BLaER1 treated with 17β-estradiol and CSF1 and Interleukin-3, amounts not matched to agents 10 nM and 100 nM (cell line): Measurements from ENCODE around the gene SNCG.

ENCODE experiments used
- H3K27ac ChIP-seq, 11 experiments: shearing (Covaris generic); formaldehyde crosslinking; 2 replicates each; pipeline ENCODE4 v1.8.1; 2022
- H3K27me3 ChIP-seq, 11 experiments: shearing (Covaris generic); formaldehyde crosslinking; 2 replicates each; pipeline ENCODE4 v1.8.1; 2022
- H3K36me3 ChIP-seq, 11 experiments: shearing (Covaris generic); formaldehyde crosslinking; 2 replicates each; pipeline ENCODE4 v1.8.1; 2022
- H3K4me1 ChIP-seq, 10 experiments: shearing (Covaris generic); formaldehyde crosslinking; 2 replicates each; pipeline ENCODE4 v1.8.1; 2022
- H3K4me2 ChIP-seq, 11 experiments: shearing (Covaris generic); formaldehyde crosslinking; 2 replicates each; pipeline ENCODE4 v1.8.1; 2022
- H3K4me3 ChIP-seq, 10 experiments: shearing (Covaris generic); formaldehyde crosslinking; 2 replicates each; pipeline ENCODE4 v1.8.1; 2022
- H3K9ac ChIP-seq, 11 experiments: shearing (Covaris generic); formaldehyde crosslinking; 2 replicates each; pipeline ENCODE4 v1.8.1; 2022
- H3K9me3 ChIP-seq, 11 experiments: shearing (Covaris generic); formaldehyde crosslinking; replicated peaks in 1 of 11; 2 replicates each; pipeline ENCODE4 v1.8.1; 2022
- H4K20me1 ChIP-seq, 11 experiments: shearing (Covaris generic); formaldehyde crosslinking; 2 replicates each; pipeline ENCODE4 v1.8.1; 2022
- Cebpa-rat ChIP-seq, 11 experiments: shearing (Covaris generic); IDR thresholded peaks; 2 replicates each; pipeline ENCODE4 v1.8.1; 2022

Gene SNCG

DNA sequence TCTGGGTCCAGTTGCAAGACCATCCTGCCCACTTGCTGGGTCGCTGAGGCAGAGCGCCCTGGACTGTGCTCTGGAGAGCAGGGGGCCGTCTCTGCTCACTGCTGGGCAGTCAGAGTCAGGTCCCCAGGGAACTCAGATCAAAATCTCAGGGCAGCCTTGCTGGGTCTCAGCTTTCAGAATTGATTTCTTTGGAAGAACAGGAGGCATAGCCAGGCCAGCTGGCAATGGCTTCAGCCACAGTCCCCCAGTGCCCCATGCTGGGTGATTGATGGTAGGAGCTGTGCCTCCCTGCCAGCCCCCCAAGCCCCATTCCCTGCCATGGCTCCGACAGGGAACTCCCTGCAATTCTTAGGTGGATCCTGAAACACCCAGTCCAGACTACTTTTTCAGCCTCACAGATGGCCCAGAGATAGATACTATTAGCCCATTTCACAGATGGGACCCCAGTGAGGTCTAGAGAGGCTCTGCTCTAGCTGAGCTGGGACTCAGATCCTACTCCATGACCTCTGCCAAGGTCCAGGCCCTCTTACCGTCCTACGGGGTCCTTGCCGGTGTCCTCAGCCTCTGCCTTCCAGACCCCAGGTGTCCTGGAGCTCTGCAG, 1.5 kb upstream of the SNCG start:
- Histone ChIP-seq H3K4me2 (peak overlapping the region; percentile 58 to 87 (median 74); a peak in 17 of 22 replicates), H3K9me3 (peaks cover 18 to 26% (median 23%) of the 10 kb centered on the region in 11 experiments), H3K4me3 (no peak overlapping the region), H4K20me1 (no peaks in the 10 kb centered on the region), H3K36me3 (no peaks in the 10 kb centered on the region; a peak in 1 of 22 replicates), H3K27me3 (no peaks in the 10 kb centered on the region), H3K27ac (peak overlapping the region in 6 of 11 experiments; percentile 36 to 71 (median 58); a peak in 7 of 22 replicates), H3K4me1 (peaks cover 15 to 58% (median 30%) of the 10 kb centered on the region in 10 experiments), H3K9ac (peak overlapping the region in 1 of 11 experiments; percentile 43; a peak in 1 of 22 replicates)
- no peak for TF ChIP-seq Cebpa-rat (IDR thresholded peaks at IDR 0.05)

DNA sequence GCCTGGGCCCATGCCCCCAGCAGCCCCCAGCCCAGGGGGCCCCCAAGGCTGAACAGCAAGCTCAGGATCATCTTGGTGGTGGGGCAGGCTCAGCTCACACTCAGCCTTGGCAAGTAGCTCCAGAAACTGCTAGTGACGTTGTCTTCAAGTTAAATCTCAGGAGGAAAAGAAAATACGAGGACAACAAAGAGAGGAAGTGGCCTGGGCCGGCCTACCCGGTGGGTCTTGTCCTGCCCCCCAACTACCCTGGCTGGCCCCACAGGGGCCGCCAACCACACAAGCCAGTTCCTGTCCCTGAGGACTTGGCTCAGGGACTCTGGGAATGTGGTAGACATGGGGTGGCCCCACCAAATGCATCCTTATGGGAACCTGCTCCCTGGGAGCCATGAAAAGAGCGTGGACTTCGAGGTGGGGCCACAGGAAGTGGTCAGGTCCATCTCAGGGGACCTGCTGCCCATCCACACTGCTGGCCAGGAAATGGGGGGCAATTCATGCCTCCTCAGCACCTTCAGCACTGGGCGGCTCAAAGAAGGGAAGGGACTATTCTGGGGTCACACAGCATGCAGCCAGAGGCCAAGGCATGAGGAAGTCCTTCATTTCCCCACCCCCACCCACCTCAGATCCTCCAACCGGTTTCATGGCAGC, 806 bp upstream of the SNCG start, which contains the start of gene MMRN2:
TSS of gene MMRN2 (minus strand) at position 145 of the 645 bp plus-strand sequence. CDS start at position 71, 74 bp downstream.
- no peak for TF ChIP-seq Cebpa-rat (IDR thresholded peaks at IDR 0.05)
- peak within 1 kb of the TSS in 8 of 11 experiments; percentile 8 to 71 (median 48); a peak in 13 of 22 replicates for H3K27ac ChIP-seq
- peaks cover 15 to 65% (median 32%) of the 10 kb centered on the region in 10 experiments for H3K4me1 ChIP-seq
- H3K9ac ChIP-seq = peak within 1 kb of the TSS in 3 of 11 experiments; percentile 30 to 43 (median 40); a peak in 2 of 22 replicates
- H3K27me3 ChIP-seq = no peaks in the 10 kb centered on the region
- H3K36me3 ChIP-seq = no peaks in the 10 kb centered on the region
- peak within 1 kb of the TSS in 1 of 10 experiments; percentile 6; a peak in 1 of 20 replicates for H3K4me3 ChIP-seq
- peak within 1 kb of the TSS; percentile 58 to 87 (median 74) for H3K4me2 ChIP-seq
- peaks cover 11 to 19% (median 16%) of the 10 kb centered on the region in 11 experiments for H3K9me3 ChIP-seq
- no peaks in the 10 kb centered on the region for H4K20me1 ChIP-seq

DNA sequence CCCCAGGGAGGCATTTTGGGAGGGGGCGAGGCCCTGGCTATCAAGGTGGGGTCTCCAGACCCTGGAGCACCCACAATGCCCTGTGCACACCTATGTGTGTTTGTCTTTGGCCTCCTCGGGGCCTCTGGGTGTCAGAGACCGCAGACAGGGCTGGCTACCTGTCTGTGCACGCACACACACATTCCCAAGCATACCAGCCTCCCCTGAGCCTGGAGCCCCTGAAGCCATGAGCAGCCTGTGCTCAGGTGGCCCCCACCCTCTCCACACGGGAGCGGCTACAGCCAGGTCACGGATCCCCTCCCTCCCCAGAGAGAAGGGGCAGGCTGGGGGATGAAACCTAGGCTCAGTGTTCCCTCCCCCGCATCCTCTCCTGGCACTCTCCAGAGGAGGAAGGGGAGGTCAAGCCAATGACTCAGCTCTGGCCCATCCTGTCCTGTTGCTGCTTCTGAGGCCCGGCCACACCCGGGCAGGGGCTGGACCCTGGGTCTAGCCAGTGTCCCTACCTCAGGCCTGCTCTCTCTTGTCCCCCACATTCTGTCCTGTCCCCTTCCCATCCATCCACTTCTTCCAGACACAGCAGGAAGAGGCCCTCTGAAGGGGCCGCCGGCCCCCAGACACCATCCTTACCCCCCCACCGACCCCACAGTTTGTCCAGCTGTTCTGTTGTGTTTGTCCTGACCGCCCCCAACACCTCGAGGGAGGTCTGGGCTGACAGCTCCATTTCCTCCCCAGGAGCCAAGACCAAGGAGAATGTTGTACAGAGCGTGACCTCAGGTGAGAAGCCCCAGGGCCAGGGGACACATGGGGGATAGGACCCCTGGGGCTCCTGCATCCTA, 720 bp downstream of the SNCG start:
- peak overlapping the region in 4 of 11 experiments; percentile 6 to 64 (median 16); a peak in 7 of 22 replicates for H3K27ac ChIP-seq
- TF ChIP-seq Cebpa-rat (IDR thresholded peaks at IDR 0.05) = no peak

DNA sequence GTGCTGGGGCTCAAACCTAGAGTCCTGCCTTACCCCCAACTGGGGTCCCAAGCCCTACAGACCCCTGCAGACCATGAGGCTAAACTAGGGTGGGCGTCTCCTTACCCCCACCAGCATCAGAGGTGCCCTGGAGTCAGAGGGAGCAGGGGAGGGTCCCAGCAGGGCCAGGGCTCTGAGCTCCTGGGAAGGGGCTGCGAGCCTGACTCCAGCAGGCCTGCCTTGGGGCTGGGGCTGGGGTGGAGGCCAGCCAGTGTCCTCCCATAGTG, 1.3 kb downstream of the SNCG start:
- Histone ChIP-seq H3K36me3 (no peaks in the 10 kb centered on the region), H3K27me3 (no peaks in the 10 kb centered on the region), H3K4me2 (peak overlapping the region in 5 of 11 experiments; percentile 50 to 87 (median 81); a peak in 8 of 22 replicates), H3K9ac (peak overlapping the region in 3 of 11 experiments; percentile 21 to 43 (median 42); a peak in 3 of 22 replicates), H3K9me3 (no peaks in the 10 kb centered on the region), H3K27ac (peak overlapping the region in 2 of 11 experiments; percentile 18 to 64; a peak in 5 of 22 replicates), H3K4me1 (peaks cover 23 to 81% (median 46%) of the 10 kb centered on the region in 10 experiments), H3K4me3 (no peak overlapping the region), H4K20me1 (no peaks in the 10 kb centered on the region)
- TF ChIP-seq Cebpa-rat (IDR thresholded peaks at IDR 0.05) = no peak

More for the DNA sequence above, 720 bp downstream of the SNCG start:
- Histone ChIP-seq H3K4me3 (no peak overlapping the region), H4K20me1 (no peaks in the 10 kb centered on the region), H3K36me3 (no peaks in the 10 kb centered on the region), H3K9me3 (peaks cover 0 to 4% (median under 1%) of the 10 kb centered on the region in 11 experiments; a peak in 11 of 22 replicates), H3K4me2 (peak overlapping the region in 6 of 11 experiments; percentile 6 to 87 (median 66); a peak in 10 of 22 replicates), H3K4me1 (peaks cover 18 to 78% (median 41%) of the 10 kb centered on the region in 10 experiments), H3K27me3 (no peaks in the 10 kb centered on the region), H3K9ac (peak overlapping the region in 3 of 11 experiments; percentile 21 to 43 (median 42); a peak in 3 of 22 replicates)

DNA sequence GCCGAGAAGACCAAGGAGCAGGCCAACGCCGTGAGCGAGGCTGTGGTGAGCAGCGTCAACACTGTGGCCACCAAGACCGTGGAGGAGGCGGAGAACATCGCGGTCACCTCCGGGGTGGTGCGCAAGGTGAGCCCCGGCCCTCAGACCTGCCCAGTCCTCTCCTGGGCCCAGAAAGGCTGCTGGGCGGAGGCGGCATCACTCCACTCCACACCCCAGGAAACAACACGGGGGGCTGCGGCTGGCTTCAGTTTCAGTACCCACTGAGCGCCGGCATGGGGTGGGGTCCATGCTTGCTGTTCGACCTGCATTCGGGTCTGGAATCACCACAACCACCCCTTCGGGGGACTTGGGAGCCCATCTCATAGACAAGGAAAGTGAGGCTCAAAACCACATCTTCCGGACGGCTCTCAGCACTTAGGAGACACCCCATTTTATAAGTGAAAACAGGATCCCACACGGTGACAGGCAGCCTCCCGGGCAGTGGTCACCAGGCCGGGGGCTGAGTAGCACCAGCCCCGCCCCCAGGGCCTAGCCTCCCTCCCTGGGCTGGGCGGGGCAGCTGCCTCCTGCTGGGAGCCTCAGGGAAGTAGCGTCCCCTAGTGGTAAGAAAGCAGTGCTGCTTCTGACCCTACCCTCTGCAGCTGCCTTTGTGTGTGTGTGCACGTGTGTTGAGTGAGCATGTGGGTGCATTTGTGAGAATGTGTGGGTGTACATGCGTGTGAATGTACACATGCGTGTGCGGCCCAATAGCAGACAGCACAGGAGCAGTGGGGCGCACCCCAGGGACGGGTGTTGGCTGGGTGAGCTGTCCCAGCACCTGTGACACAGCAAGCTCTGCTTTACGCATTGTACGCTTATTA, 1.8 kb downstream of the SNCG start:
- no peaks in the 10 kb centered on the region for H3K36me3 ChIP-seq
- no peak for TF ChIP-seq Cebpa-rat (IDR thresholded peaks at IDR 0.05)
- no peaks in the 10 kb centered on the region for H3K27me3 ChIP-seq
- peak overlapping the region in 2 of 11 experiments; percentile 18 to 64; a peak in 4 of 22 replicates for H3K27ac ChIP-seq
- H3K4me1 ChIP-seq = peaks cover 25 to 81% (median 47%) of the 10 kb centered on the region in 10 experiments
- 0 out of 22 replicates have a peak overlapping the region, but pooled peaks of 1 of the 11 experiments have one; percentile 42 for H3K9ac ChIP-seq
- H3K9me3 ChIP-seq = no peaks in the 10 kb centered on the region
- no peak overlapping the region for H3K4me3 ChIP-seq
- H4K20me1 ChIP-seq = no peaks in the 10 kb centered on the region
- peak overlapping the region in 4 of 11 experiments; percentile 50 to 87 (median 82); a peak in 8 of 22 replicates for H3K4me2 ChIP-seq

DNA sequence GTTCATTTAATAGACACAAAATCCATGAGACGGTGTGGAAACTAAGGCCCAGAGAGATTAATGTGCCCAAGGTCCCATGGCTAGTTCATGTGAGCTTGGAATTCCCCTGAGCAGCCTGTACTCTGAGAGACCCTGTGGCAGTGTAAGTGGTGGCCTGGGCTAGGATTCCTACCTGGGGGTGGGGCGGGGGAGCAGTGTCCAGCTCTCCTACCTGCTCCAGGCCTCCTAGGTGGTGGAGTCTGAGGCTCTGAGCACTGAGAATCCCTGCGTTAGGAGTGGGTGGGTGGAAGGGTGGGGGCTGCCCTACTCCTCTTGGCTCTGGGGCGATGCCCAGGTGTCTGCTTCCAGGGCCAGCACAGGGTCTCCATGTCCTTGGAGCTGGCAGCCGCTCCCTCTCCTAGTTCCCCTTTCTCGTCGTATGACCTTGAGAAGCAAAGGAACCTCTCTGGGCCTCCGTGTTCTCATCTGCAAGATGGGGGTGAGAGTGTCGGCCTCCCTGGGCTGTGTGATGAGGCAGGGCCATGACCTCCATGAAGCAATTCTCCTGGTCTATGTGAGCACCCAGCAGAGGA, 2.5 kb downstream of the SNCG start:
- Histone ChIP-seq H4K20me1 (no peaks in the 10 kb centered on the region), H3K4me2 (peak overlapping the region in 3 of 11 experiments; percentile 81 to 87 (median 84); a peak in 6 of 22 replicates), H3K27ac (no peak overlapping the region), H3K9ac (no peak overlapping the region), H3K4me1 (peaks cover 26 to 87% (median 45%) of the 10 kb centered on the region in 10 experiments), H3K4me3 (no peak overlapping the region), H3K9me3 (no peaks in the 10 kb centered on the region), H3K36me3 (no peaks in the 10 kb centered on the region), H3K27me3 (no peaks in the 10 kb centered on the region)
- no peak for TF ChIP-seq Cebpa-rat (IDR thresholded peaks at IDR 0.05)

DNA sequence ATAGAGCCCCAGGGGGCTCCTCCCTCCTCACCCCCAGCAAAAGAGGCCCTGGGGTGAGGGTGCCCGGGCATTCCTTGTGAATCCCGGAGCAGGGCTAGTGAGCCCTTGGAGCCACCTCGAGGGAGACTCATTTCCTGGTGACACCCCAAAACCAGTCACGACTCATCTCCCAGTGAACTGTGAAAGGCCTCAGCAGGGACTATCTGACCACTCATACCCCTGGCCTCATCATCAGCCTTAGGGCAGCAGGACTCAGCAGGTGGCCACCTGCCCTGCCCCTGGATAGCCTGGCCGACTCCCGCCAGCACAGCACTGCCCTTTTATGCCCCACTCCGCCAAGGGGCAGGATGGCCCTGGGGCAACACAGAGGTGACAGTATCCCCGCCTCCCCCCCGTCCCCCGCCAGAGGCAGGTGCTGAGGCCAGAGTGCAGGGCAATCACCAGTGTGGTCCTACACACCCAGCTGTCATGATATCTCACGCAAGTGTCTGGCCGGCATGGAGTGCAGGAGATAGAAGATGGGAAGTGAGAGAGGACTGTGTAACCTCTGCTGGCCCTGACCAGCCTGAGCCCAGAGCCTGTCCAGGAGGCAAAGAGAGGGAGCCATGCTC, 3.2 kb downstream of the SNCG start:
- peak overlapping the region in 3 of 11 experiments; percentile 81 to 87 (median 84); a peak in 4 of 22 replicates for H3K4me2 ChIP-seq
- peaks cover 32 to 90% (median 51%) of the 10 kb centered on the region in 10 experiments for H3K4me1 ChIP-seq

More for the DNA sequence above, 3.2 kb downstream of the SNCG start:
- TF ChIP-seq Cebpa-rat (IDR thresholded peaks at IDR 0.05) = no peak
- H3K27me3 ChIP-seq = no peaks in the 10 kb centered on the region
- no peak overlapping the region for H3K9ac ChIP-seq
- no peak overlapping the region for H3K4me3 ChIP-seq
- peak overlapping the region in 1 of 11 experiments; percentile 0; a peak in 1 of 22 replicates for H3K27ac ChIP-seq
- H4K20me1 ChIP-seq = no peaks in the 10 kb centered on the region
- H3K9me3 ChIP-seq = no peaks in the 10 kb centered on the region
- H3K36me3 ChIP-seq = no peaks in the 10 kb centered on the region
